Measurements from ENCODE around the gene MMP15. TPM values are rescaled to one million over a fixed set of nuclear protein-coding genes. Genes with fewer than 3 reads are reported as not detected.
A peak's percentile ranks its signal among the peaks of the same experiment; 100 is the strongest.

Gene MMP15
- total and polyA plus RNA-seq, 2 of the 4 experiments (the other 2 are of a cell fraction), result 0.18 to 0.56 TPM

DNA sequence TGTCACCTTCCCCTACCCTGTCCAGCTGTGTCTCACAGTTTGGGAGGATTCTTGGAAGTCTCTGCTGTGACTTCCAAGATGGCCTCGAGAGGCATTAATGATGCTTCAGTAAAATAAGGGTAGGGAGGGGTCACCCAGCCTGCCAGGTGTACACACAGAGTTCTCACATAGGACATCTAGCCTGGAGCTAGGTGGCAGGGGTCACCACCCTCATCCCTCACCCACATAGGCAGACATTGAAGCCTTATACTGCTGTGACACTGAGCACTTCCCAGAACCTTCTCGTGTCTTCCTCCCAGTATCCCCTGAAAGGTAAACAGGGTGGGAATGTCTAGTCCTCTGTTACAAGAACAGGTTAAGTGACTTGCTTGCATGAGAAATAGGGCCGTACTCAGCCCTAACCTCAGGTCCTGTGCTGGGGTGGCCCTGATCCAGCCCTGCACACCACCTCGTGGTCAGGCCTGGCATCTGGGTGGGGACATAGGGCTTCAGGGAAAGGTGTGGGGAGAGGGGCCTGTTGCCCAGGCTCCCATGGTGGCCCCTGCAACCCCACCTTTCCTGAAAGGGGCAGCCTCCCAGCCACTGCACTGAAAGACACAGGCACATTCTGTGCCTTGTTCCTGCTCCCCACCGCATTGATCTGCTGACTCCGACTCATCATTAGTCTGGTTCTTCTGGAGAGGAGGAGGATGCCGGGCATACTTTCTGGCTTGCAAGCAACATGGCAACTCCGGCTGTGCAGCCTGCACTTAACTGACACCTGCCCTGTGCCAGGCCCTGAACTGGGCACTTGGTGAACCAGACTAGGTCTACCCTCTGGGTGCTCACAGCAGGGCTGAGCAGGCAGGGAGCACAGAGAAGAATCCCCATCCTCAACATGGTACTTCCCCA, 3.6 kb upstream of the MMP15 start:
- Histone ChIP-seq H3K4me2 (ENCODE audit: low read depth, low read length) (no peak overlapping the region; the same call in 1 of the 2 replicates), H3K36me3 (ENCODE audit: control insufficient read depth, insufficient read depth, low read length) (peaks cover 8% of the 10 kb centered on the region), H3K79me1 (ENCODE audit: low read depth in 1 of 2, low read length in 2 of 2) (no peaks in the 10 kb centered on the region), H3K56ac (ENCODE audit: extremely low read depth, insufficient read depth, low read length) (no peak overlapping the region), H3K4ac (ENCODE audit: low read depth, low read length) (0 out of 2 replicates have a peak overlapping the region, but pooled peaks have one; percentile 45), H4K5ac (ENCODE audit: low read depth, low read length) (peak overlapping the region; percentile 60), H4K91ac (ENCODE audit: insufficient read depth, low read depth, low read length) (peak overlapping the region; percentile 17; the same call in 1 of the 2 replicates), H3K9me3 (ENCODE audit: control insufficient read depth, insufficient read depth, low read length) (no peaks in the 10 kb centered on the region), H2BK15ac (ENCODE audit: low read depth, low read length) (no peak overlapping the region), H3K14ac (replicated peaks; ENCODE audit: low read depth, low read length) (peak overlapping the region; percentile 42; the same call in 1 of the 2 replicates), H2AK9ac (replicated peaks; ENCODE audit: low read depth, low read length, poor library complexity) (peak overlapping the region; percentile 84), H3K4me1 (ENCODE audit: control insufficient read depth, insufficient read depth, low read length) (peaks cover 16% of the 10 kb centered on the region), H2AFZ (replicated peaks; ENCODE audit: low read length, poor library complexity) (peak overlapping the region; percentile 73), H4K20me1 (ENCODE audit: insufficient read depth, low read length) (0 out of 2 replicates have a peak, but pooled peaks cover 9% of the 10 kb centered on the region), H2BK5ac (ENCODE audit: low read depth, low read length, poor library complexity, severe bottlenecking) (no peak overlapping the region), H3K9me1 (ENCODE audit: insufficient read depth, low read length) (peaks cover 4% of the 10 kb centered on the region; the same call in 1 of the 2 replicates), H3K4me3 (ENCODE audit: insufficient read depth, low read depth, low read length) (no peak overlapping the region), H3K18ac (ENCODE audit: low read depth, low read length) (peak overlapping the region; percentile 12; the same call in 1 of the 2 replicates), H3K27ac (ENCODE audit: insufficient read depth, low read length) (0 out of 2 replicates have a peak overlapping the region, but pooled peaks have one; percentile 14), H3K27me3 (ENCODE audit: control insufficient read depth, insufficient read depth, low read length) (peaks cover 16% of the 10 kb centered on the region), H2BK20ac (ENCODE audit: low read depth, low read length) (peak overlapping the region; percentile 76; the same call in 1 of the 2 replicates), H2AK5ac (ENCODE audit: low read depth, low read length) (peak overlapping the region; percentile 30; the same call in 1 of the 2 replicates), H3K9ac (ENCODE audit: low read depth, low read length) (no peak overlapping the region), H2BK120ac (ENCODE audit: low read depth, low read length) (peak overlapping the region; percentile 61; the same call in 1 of the 2 replicates), H3K23ac (ENCODE audit: low read depth, low read length) (peak overlapping the region; percentile 34; the same call in 1 of the 2 replicates), H4K8ac (ENCODE audit: low read depth in 2 of 2, low read length in 2 of 2) (peak overlapping the region in 1 of 2 experiments; percentile 26; a peak in 1 of 4 replicates)
- in situ Hi-C loops (cut with MboI; ENCODE audit: low sequenced_read_pairs) (loop anchor here (5.0 kb wide), 1 partner anchor 105 kb away; the partner anchor contains the start of gene CFAP20), intact Hi-C loops (cut with micrococcal nuclease) (loop anchor here (2.0 to 5.0 kb wide), 2 partner anchors 285 to 465 kb away; no protein-coding TSS in a partner anchor), dilution Hi-C loops (cut with HindIII; ENCODE audit: low sequenced_read_pairs, unreplicated experiment) (no loop called here)
- DNase-seq, result peak; percentile 82
- BruUV-seq (replicated peaks), result no TSS peak
- TF ChIP-seq RCOR1 (IDR thresholded peaks at IDR 0.05; ENCODE audit: insufficient replicate concordance, low read length) (no peak), MAZ (IDR thresholded peaks at IDR 0.05; ENCODE audit: borderline replicate concordance, low read depth, low read length) (peak; percentile 10; the same call in 1 of the 2 replicates)
- no CpG with 5 or more reads among the region's 8 CpGs for WGBS, 2 experiments (ENCODE audit: extremely low coverage in 2 of 2, insufficient read length in 1 of 2)
- POLR2A ChIA-PET (ENCODE audit: unreplicated experiment), result no interaction called here
- peak; percentile 27 for ATAC-seq (ENCODE audit: low read depth)
- CTCF ChIA-PET, result interaction anchor here (1.1 kb wide), 1 partner anchor 100 kb away, joined by 4 read pairs; no protein-coding TSS in a partner anchor

All from IMR-90 (cell line).